Measurements from ENCODE around the gene KCNK4.

Gene KCNK4

GRCh38 chr11:64286801-64287159 lies 4.3 kb upstream of the KCNK4 start:
- H3K4me1 ChIP-seq (ENCODE audit: control insufficient read depth, low read length), result peaks cover 19% of the 10 kb centered on the region
- H4K20me1 ChIP-seq (ENCODE audit: control insufficient read depth, insufficient read depth, low read depth, low read length), result no peaks in the 10 kb centered on the region
- H3K27me3 ChIP-seq (ENCODE audit: control insufficient read depth, low read length), result peaks cover 8% of the 10 kb centered on the region
- H3K4me3 ChIP-seq (ENCODE audit: low read length), result no peak overlapping the region; the same call in 1 of the 2 replicates
- H3K4me2 ChIP-seq (ENCODE audit: low read length), result peak overlapping the region; percentile 82
- peaks cover 2% of the 10 kb centered on the region; the same call in 1 of the 2 replicates for H3F3A ChIP-seq (ENCODE audit: control insufficient read depth, insufficient read depth)
- H3K9me2 ChIP-seq (replicated peaks; ENCODE audit: control insufficient read depth, low read length), result no peaks in the 10 kb centered on the region
- TF ChIP-seq CTCF (IDR thresholded peaks at IDR 0.05; ENCODE audit: low read depth, low read length, poor library complexity, severe bottlenecking), result peak; percentile 5
- no peak for TF ChIP-seq EZH2phosphoT487 (IDR thresholded peaks at IDR 0.05; ENCODE audit: borderline replicate concordance, low read length)
- H3K79me2 ChIP-seq (ENCODE audit: control insufficient read depth, low read length), result peaks cover 12% of the 10 kb centered on the region
- H3K27ac ChIP-seq (ENCODE audit: low read depth, low read length), result no peak overlapping the region
- H3K9me3 ChIP-seq (ENCODE audit: control insufficient read depth, insufficient read depth, low read length), result no peaks in the 10 kb centered on the region
- no peaks in the 10 kb centered on the region for H3K36me3 ChIP-seq (ENCODE audit: control insufficient read depth, low read length)

DNA sequence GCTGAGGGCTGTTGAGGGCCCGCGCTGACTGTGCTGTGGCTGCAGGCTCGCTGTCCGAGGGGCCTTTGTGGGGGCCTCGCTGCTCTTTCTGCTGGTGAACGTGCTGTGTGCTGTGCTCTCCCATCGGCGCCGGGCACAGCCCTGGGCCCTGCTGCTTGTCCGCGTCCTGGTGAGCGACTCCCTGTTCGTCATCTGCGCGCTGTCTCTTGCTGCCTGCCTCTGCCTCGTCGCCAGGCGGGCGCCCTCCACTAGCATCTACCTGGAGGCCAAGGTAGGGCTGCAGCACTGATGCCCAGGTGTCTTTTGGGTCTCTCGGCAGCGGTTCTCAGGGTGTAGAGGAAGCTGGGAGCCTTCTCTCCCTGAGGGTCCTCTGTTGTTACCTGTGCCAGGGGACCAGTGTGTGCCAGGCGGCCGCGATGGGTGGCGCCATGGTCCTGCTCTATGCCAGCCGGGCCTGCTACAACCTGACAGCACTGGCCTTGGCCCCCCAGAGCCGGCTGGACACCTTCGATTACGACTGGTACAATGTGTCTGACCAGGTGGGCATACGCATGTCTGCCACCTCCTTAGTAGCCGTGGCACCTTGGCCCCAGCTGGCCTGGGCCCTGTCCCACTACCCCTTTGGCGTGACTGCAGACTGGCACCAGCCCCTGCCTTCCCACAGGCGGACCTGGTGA lies 3.3 kb upstream of the KCNK4 start:
- H3K4me2 ChIP-seq (ENCODE audit: low read length), result no peak overlapping the region
- no peaks in the 10 kb centered on the region for H3K9me3 ChIP-seq (ENCODE audit: control insufficient read depth, insufficient read depth, low read length)
- peaks cover 19% of the 10 kb centered on the region for H3K4me1 ChIP-seq (ENCODE audit: control insufficient read depth, low read length)
- H3K4me3 ChIP-seq (ENCODE audit: low read length), result no peak overlapping the region
- peaks cover 19% of the 10 kb centered on the region for H3K27me3 ChIP-seq (ENCODE audit: control insufficient read depth, low read length)
- H3K36me3 ChIP-seq (ENCODE audit: control insufficient read depth, low read length), result no peaks in the 10 kb centered on the region
- H3K79me2 ChIP-seq (ENCODE audit: control insufficient read depth, low read length), result peaks cover 12% of the 10 kb centered on the region
- TF ChIP-seq EZH2phosphoT487 (IDR thresholded peaks at IDR 0.05; ENCODE audit: borderline replicate concordance, low read length) (no peak), CTCF (IDR thresholded peaks at IDR 0.05; ENCODE audit: low read depth, low read length, poor library complexity, severe bottlenecking) (no peak)
- no peaks in the 10 kb centered on the region for H4K20me1 ChIP-seq (ENCODE audit: control insufficient read depth, insufficient read depth, low read depth, low read length)
- peaks cover 2% of the 10 kb centered on the region; the same call in 1 of the 2 replicates for H3F3A ChIP-seq (ENCODE audit: control insufficient read depth, insufficient read depth)
- H3K27ac ChIP-seq (ENCODE audit: low read depth, low read length), result no peak overlapping the region
- H3K9me2 ChIP-seq (replicated peaks; ENCODE audit: control insufficient read depth, low read length), result no peaks in the 10 kb centered on the region

GRCh38 chr11:64288353-64288750 lies 2.8 kb upstream of the KCNK4 start:
- Histone ChIP-seq H3K9me3 (ENCODE audit: control insufficient read depth, insufficient read depth, low read length) (no peaks in the 10 kb centered on the region), H3K36me3 (ENCODE audit: control insufficient read depth, low read length) (no peaks in the 10 kb centered on the region), H4K20me1 (ENCODE audit: control insufficient read depth, insufficient read depth, low read depth, low read length) (no peaks in the 10 kb centered on the region), H3K9me2 (replicated peaks; ENCODE audit: control insufficient read depth, low read length) (no peaks in the 10 kb centered on the region), H3K27me3 (ENCODE audit: control insufficient read depth, low read length) (peaks cover 24% of the 10 kb centered on the region), H3K27ac (ENCODE audit: low read depth, low read length) (no peak overlapping the region), H3K4me2 (ENCODE audit: low read length) (no peak overlapping the region), H3K79me2 (ENCODE audit: control insufficient read depth, low read length) (peaks cover 8% of the 10 kb centered on the region), H3K4me1 (ENCODE audit: control insufficient read depth, low read length) (peaks cover 17% of the 10 kb centered on the region), H3K4me3 (ENCODE audit: low read length) (no peak overlapping the region), H3F3A (ENCODE audit: control insufficient read depth, insufficient read depth) (peaks cover 2% of the 10 kb centered on the region; the same call in 1 of the 2 replicates)
- no peak for TF ChIP-seq EZH2phosphoT487 (IDR thresholded peaks at IDR 0.05; ENCODE audit: borderline replicate concordance, low read length)
- no peak for TF ChIP-seq CTCF (IDR thresholded peaks at IDR 0.05; ENCODE audit: low read depth, low read length, poor library complexity, severe bottlenecking)
